NCI-H2227 treated with DMSO at 0.1 percent for 48 hours (cell line): ENCODE results near the gene STX1B.
"Not testable (repeated sequence)": the region's sequence is repeated elsewhere in the genome, so short reads cannot be mapped to it uniquely, and the experiment has no call there.

Experiments used
- DNase-seq: peaks from one replicate; lab custom pipeline; 2025; lab: John Stamatoyannopoulos, UW

STX1B gene

GRCh38 chr16:30951750-30952149 lies 58.7 kb downstream of the STX1B start:
- no peak for DNase-seq

DNA sequence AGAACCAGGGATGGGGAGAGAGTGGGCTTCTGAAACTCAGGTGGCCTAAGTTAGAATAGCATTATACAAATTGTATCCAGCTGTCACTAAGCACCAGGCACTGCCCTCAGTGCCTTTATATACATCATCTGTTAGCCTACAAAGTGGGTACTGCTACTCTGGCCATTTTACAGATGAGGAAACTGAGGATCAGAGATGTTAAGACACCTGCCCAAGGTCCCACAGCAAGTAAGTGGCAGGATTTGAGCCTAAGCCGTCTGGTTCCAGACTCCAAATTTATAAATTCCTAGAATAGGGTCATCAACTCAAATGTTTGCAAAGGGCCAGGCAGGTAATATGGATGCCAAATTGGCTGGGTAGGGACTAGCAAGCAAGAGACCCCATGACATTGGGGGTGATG lies 59.2 kb downstream of the STX1B start:
- no peak for DNase-seq

DNA sequence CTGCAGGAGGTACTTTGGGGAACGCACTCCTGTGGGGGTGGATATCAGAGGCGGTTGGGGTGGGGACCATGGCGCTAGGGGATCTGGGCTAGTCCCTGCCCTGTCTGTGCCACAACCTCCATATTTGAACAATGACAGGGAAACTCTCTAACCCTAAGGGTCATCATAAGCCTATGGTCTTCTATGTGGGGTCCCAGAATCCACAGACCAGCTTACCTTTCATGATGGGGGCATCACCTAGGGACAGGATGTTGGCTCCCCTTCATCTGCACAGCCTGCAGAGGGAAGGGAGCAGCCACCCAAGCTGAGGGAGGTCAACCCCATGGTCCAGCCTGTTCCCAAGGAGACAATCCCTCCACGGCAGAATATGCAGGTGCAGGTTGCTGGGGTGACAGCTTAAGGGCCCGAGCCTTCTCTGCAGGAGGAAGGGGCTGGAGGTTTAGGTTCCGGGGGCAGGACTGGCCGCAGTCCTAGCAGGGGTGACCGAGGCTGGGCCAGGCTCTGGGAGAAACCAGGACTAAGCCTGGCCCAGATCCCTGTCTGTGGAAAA lies 59.8 kb downstream of the STX1B start:
- no peak for DNase-seq

DNA sequence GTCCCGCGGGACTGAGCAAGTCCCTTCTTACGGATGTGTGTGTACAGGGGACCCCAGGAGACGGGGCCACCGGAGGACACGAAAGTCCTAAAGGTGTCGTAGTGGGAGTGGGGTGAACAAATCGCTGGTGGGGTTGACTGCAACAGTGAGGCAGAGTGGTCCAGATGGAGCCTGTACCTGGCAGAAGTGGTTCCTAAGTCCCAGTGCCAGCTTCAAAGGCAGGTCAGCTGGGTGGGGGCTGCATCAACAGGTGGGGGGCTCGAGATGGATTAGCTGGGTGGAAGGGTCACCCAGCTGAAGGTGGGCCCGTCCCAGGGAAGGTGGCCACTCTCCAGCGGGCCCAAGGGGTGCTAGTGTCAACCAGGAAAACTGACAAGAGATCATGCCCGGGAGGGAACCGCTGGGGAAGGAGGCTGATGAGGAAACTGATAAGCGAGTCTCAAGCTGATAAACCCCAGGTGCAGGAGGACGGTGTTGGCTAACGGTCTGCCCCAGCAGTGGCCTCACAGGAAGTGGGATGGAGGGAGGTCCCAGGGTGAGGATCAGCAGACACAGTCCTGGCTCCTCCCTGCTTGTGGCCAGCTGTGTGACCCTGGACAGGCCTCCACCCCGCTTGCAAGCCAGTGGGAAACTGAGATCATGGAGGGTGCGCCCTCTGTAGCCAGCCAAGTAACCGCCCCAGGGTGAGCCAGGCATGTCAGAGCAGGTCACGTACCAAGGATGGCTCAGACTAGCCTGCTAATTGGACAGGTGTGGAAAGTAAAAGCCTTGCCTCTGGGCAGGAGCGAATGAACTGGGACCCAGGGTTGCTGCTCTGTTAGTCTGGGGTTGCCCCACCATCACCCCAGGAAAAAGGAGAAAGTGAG lies 60.6 kb downstream of the STX1B start:
- no peak for DNase-seq

DNA sequence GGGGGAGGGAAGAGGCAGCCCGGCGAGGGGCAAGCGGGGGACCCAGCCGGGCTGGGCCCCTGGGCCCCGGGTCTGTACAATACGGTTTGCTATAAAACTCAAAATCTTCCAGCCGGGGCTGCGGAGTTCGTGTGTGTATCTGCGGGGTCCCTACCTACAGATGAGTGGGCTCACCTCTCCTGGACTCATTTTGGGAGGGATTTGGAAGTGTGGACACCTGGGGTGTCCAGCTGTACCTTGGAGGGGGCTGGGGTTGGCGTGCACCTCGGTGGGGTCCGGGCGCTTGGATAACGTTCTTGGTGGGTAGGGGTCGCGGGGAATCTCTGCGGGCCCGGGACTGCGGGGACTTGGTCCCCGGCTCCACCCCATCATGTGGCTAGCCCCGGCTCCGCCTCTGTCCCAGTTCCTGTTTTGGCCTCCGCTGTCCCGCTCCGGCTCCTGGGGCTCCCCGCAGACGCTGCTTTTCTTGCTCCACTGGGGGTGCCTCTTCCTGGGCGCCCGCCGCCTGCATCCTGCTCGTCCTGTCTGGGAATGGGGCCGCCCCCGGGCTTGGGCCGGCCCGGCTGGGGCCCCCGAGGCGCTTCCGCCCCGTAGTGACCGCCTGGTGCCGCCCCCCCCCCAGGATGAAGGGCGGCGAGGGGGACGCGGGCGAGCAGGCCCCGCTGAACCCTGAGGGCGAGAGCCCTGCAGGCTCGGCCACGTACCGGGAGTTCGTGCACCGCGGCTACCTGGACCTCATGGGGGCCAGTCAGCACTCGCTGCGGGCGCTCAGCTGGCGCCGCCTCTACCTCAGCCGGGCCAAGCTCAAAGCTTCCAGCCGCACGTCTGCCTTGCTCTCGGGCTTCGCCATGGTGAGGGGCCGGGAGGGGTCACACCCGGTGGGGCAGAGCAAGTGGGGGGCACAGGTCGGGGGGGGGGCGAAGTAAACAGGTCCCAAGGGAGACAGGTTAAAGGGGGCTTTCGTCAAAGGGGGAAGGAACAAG lies 61.5 kb downstream of the STX1B start, which contains the start of gene ORAI3:
ORAI3 (plus strand) TSS at position 402 of the 983 bp plus-strand sequence; CDS start at position 624, 222 bp downstream.
- peak; percentile 47 for DNase-seq

DNA sequence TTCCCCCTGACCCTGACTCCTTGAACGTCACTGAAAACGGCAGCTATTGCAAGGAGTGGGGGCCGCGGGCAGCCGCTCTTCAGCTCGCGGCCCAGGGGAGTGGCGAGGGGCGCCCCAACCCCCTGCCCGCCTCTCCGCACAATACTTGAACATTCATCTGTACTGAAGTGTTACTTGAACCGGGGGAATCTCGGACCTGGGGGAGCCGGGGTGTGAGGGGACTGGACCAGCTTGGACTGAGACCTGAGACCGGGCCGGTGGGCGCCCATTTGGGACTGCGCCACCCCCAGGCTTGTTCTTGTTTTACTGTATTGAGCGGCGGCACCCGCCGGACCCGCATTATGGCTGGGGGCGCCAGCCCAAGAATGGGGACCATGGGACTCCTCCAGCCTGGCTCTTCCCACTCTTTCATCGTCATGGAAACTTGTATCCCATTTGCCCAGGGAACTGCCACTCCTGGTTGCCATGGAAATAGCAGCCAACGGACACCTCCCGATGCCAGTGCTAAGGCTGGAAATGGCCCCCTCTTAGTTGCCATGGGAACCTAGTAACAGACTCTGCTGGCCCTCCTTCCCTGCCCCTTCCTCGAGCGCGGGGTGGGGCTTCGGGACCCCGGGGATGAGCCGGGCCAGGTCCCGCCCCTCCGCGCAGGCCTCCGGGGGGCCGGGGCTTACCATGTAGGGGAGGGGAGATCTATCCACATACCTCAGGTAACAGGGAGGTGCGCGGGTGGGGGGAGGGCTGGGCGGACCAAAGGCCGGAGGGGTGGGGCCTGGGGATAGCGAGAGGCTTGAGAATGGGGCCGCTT lies 62.4 kb downstream of the STX1B start:
- peak; percentile 99 for DNase-seq

- no peak for DNase-seq
Measured at GRCh38 chr16:30947541-30947858, 62.9 kb downstream of the STX1B start.

GRCh38 chr16:30946671-30947540 lies 63.5 kb downstream of the STX1B start:
- DNase-seq, result no peak

- no peak for DNase-seq
Measured at GRCh38 chr16:30944352-30944751, 66.1 kb downstream of the STX1B start.

DNA sequence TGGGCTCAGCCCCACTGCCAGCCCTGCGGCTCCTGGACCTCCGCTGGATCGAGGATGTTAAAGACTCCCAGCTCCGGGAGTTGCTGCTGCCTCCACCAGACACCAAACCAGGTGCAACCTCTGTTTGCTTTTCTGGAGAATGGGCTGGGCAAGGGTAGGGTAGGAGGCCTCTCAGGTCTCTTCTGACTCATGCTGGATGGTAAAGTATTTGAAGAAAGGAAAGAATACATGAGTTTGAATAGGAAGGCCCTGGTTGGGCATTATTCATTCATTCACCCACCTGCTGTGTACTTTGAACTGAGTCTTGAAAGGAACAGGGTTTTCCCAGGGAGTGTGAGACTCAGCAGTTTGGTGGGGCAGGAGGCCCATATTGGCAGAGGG lies 68.0 kb downstream of the STX1B start:
- DNase-seq, result no peak

DNA sequence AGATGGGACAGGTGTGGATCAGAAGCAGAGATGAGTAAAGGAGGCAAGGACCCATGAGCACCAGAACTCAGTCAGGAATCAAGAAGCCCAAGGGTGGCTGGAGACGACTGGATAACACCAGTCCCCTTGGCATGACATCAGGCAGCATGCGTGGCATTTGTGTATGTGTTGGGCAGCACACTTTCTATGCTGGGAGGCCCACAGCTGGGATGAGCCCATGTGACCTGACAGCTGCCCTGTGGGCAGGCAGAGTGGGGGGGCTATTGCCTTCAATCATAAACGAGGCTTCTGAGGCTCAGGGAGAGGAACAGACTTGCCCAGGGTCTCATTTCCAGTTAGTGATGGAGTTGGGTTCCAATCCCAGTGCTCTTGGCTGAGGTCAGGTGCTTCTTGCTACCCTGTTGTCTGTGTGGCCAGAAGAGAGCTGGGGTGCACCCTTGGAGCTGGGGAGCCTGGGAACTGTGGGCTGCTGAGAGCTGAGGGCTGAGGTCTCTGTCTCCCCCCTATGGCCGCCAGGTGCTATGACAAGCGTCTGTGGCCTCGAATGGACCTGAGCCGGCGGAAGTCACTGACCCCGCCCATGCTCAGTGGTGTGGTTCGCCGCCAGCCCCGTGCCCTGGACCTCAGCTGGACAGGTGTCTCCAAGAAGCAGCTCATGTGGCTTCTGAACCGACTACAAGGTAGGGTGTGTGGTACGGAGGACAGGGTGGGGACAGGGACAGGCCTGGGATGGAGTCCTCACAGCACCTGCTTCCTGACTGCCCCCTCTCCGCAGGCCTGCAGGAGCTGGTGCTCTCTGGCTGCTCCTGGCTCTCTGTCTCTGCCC lies 68.6 kb downstream of the STX1B start:
- peak; percentile 31 for DNase-seq

- not testable (repeated sequence) for DNase-seq
Measured at GRCh38 chr16:30939571-30939970, 70.9 kb downstream of the STX1B start.
